Activated CD4-positive, alpha-beta T cell treated with anti-CD3 and anti-CD28 coated beads for 48 hours (primary cell): ENCODE data around the gene MCOLN3.
"Not testable (repeated sequence)": the region's sequence is repeated elsewhere in the genome, so short reads cannot be mapped to it uniquely, and the experiment has no call there.

Experiments used
- DNase-seq: peaks from one replicate; pipeline ENCODE4 v3.0.0-alpha.2; 2020

Gene MCOLN3

GRCh38 chr1:84988588-84988987, 59.7 kb downstream of the MCOLN3 start:
- DNase-seq, result no peak

DNA sequence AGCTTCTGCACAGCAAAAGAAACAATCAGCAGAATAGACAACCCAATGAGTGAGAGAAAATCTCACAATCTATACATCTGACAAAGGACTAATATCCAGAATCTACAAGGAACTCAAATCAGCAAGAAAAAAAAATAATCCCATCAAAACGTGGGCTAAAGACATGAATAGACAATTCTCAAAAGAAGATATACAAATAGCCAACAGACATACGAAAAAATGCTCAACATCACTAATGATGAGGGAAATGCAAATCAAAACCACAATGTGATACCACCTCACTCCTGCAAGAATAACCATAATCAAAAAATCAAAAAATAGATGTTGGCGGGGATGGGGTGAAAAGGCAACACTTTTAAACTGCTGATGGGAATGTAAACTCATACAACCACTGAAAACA, 61.7 kb downstream of the MCOLN3 start:
- not testable (repeated sequence) for DNase-seq

DNA sequence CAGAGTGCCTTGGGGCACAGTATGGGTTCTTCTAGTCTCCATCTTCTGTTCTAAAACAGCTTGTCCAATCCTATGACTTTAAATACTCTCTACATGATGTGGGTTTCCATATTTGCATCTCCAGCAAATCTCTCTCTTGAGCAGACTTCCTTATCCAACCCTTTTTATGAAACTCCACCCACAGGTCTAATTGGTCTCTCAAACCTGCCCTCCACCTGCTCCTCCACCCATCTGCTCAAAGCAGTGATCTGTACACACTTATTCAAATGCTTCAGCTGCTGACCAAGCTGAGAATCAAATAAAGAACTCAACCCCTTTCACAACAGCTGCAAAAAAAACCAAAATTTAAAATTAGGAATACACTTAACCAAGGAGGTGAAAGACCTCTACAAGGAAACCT, 62.9 kb downstream of the MCOLN3 start:
- DNase-seq, result no peak

- DNase-seq, result no peak
Measured at GRCh38 chr1:84982395-84982794, 65.9 kb downstream of the MCOLN3 start.

- DNase-seq, result no peak
Measured at GRCh38 chr1:84975035-84975434, 73.3 kb downstream of the MCOLN3 start.

GRCh38 chr1:84973498-84974334, 74.6 kb downstream of the MCOLN3 start:
- DNase-seq, result peak; percentile 17

DNA sequence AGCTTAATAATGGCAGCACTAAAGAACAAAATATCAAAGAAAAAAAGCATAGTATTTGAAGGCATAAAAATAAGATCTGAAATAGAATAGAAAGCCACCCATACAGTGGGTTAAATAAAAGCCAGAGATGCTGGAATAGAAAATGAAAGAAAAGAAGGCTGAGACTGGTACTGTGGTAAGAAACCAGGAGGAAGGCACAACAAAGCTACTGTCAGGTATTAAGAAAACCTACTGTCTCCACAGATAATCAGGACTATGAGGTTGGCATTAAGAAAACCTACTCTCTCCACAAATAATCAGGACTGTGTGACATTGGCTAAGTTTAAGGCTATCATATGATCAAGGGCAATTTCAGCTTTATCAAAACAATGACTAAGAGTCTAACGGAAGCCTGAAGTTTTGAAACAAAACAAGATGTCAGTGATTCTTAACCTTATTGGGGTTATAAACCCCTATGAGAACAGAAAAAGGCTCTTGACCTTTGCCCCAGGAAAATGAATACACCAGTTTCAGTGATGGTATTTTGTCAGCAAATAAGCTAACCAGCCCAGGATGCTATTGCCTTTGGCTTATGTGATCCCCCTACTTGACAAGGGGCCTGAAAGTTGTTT, 75.8 kb downstream of the MCOLN3 start:
- no peak for DNase-seq

DNA sequence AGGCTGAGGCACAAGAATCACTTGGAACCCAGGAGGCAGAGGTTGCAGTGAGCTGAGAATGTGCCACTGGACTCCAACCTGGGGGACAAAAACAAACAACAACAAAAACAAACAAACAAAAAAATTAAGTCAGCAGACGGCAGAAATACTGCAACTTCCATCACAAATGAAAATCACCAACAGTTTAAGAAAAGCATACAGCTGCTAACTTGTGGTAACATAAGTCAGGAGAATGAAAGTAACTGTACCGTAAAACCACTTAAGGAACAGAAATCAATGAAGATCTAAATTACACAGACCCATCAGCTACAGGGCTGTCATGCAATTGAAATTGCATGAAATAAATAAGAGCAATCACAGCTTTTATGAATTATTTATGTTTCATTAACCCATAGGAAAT, 76.3 kb downstream of the MCOLN3 start:
- DNase-seq, result no peak

GRCh38 chr1:84969489-84970250, 78.6 kb downstream of the MCOLN3 start:
- DNase-seq, result peak; percentile 61

DNA sequence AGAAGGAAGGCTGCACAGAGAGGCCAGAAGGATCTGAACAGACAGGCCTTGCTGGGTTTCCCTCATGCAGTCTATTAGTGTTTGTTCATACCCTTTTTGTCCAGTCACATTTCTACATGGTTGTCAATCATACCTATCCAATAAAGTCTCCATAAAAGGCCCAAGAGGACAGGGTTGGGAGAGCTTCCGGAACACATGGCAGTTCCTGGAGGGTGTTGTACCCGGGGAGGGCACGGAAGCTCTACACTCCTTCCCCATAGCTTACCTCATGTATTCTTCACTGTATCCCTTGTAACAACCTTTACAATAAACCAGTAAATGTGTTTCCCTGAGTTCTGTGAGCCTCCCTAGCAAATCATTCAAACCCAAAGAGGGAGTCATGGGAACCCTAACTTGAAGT, 79.4 kb downstream of the MCOLN3 start:
- DNase-seq, result no peak

- no peak for DNase-seq
Measured at GRCh38 chr1:84968101-84968500, 80.2 kb downstream of the MCOLN3 start.
